Cerebellar nuclear complex (tissue), 1 donor: ENCODE data around the gene EDARADD.
"Not testable (repeated sequence)": the region's sequence is repeated elsewhere in the genome, so short reads cannot be mapped to it uniquely, and the experiment has no call there.

Experiments used
- DNase-seq, 2 experiments: peaks; one replicate each; lab custom pipeline; 2025; lab: John Stamatoyannopoulos, UW

Gene EDARADD

GRCh38 chr1:236393681-236394481 lies at the start of gene EDARADD:
Gene EDARADD, plus strand, starts transcription at chr1:236394286. Its CDS starts 159 bp downstream, at chr1:236394445.
- DNase-seq = no peak

- DNase-seq = no peak
Observed at GRCh38 chr1:236345728-236346127, 48.4 kb upstream of the EDARADD start.

GRCh38 chr1:236348071-236348470 lies 46.0 kb upstream of the EDARADD start:
- DNase-seq = no peak

- DNase-seq = no peak
Observed at GRCh38 chr1:236350308-236350707, 43.8 kb upstream of the EDARADD start.

GRCh38 chr1:236351875-236352573 lies 42.1 kb upstream of the EDARADD start:
- DNase-seq = no peak

GRCh38 chr1:236352747-236353146 lies 41.3 kb upstream of the EDARADD start:
- not testable (repeated sequence) for DNase-seq

GRCh38 chr1:236353813-236354212 lies 40.3 kb upstream of the EDARADD start:
- no peak for DNase-seq

GRCh38 chr1:236354330-236355147 lies 39.5 kb upstream of the EDARADD start:
- no peak for DNase-seq

GRCh38 chr1:236356141-236356540 lies 37.9 kb upstream of the EDARADD start:
- no peak for DNase-seq

GRCh38 chr1:236361909-236362590 lies 32.0 kb upstream of the EDARADD start:
- DNase-seq = no peak

GRCh38 chr1:236363237-236363636 lies 30.8 kb upstream of the EDARADD start:
- no peak for DNase-seq

- DNase-seq = no peak
Observed at GRCh38 chr1:236365999-236366570, 28.0 kb upstream of the EDARADD start.

GRCh38 chr1:236366681-236367080 lies 27.4 kb upstream of the EDARADD start:
- not testable (repeated sequence) for DNase-seq

GRCh38 chr1:236370420-236370819 lies 23.7 kb upstream of the EDARADD start:
- no peak for DNase-seq

- DNase-seq = no peak
Observed at GRCh38 chr1:236371083-236371482, 23.0 kb upstream of the EDARADD start.

- no peak for DNase-seq
Observed at GRCh38 chr1:236377832-236378535, 16.1 kb upstream of the EDARADD start.

- DNase-seq = no peak
Observed at GRCh38 chr1:236381565-236382158, 12.4 kb upstream of the EDARADD start.

GRCh38 chr1:236388332-236388731 lies 5.8 kb upstream of the EDARADD start:
- DNase-seq = no peak

- no peak for DNase-seq
Observed at GRCh38 chr1:236389253-236389652, 4.8 kb upstream of the EDARADD start.

- no peak for DNase-seq
Observed at GRCh38 chr1:236391008-236391407, 3.1 kb upstream of the EDARADD start.
